ENCODE data around the gene CXCR2.

GRCh38 chr2:218123986-218124385, 1.8 kb upstream of the CXCR2 start:
- no peak for TF ChIP-seq CTCF (IDR thresholded peaks at IDR 0.05)
- TF ChIP-seq POLR2A (IDR thresholded peaks at IDR 0.05) = no peak

Data from adrenal gland (tissue), 5 donors.